IMR-90 (cell line): Measurements from ENCODE around the gene SCN8A.

Source experiments
- CEBPB ChIP-seq: IDR thresholded peaks from 2 replicates; pipeline ENCODE4 v1.6.1; 2012; ENCODE audit warnings: low read depth, low read length, improper control_type of control experiment
- CTCF ChIP-seq: conservative IDR thresholded peaks from 2 replicates; pipeline ENCODE4 v1.5.1; 2012; ENCODE audit warnings: mild to moderate bottlenecking, low read depth, low read length, improper control_type of control experiment
- POLR2A ChIP-seq: IDR thresholded peaks from 2 replicates; pipeline ENCODE4 v1.6.1; 2012; ENCODE audit warnings: mild to moderate bottlenecking, low read depth, low read length
- RAD21 ChIP-seq: IDR thresholded peaks from 2 replicates; pipeline ENCODE4 v1.6.1; 2012; ENCODE audit warnings: low read length, improper control_type of control experiment
- RCOR1 ChIP-seq: IDR thresholded peaks from 2 replicates; pipeline ENCODE4 v1.6.1; 2012; ENCODE audit warnings: mild to moderate bottlenecking, low read length, improper control_type of control experiment; ENCODE audit not compliant: insufficient replicate concordance
- RFX5 ChIP-seq: IDR thresholded peaks from 2 replicates; pipeline ENCODE4 v1.8.0; 2012; ENCODE audit warnings: low read depth, mild to moderate bottlenecking, low read length, moderate library complexity
- SMC3 ChIP-seq: fragments of 150-350 bp; IDR thresholded peaks from 2 replicates; pipeline ENCODE4 v1.6.1; 2016; ENCODE audit warnings: low read depth, mild to moderate bottlenecking, antibody characterized with exemption, low read length, moderate library complexity

GRCh38 chr12:51663390-51663789 lies 72.4 kb downstream of the SCN8A start:
- TF ChIP-seq CTCF = no peak
- no peak for TF ChIP-seq POLR2A
- TF ChIP-seq RFX5 = no peak
- TF ChIP-seq RAD21 = no peak
- TF ChIP-seq SMC3 = no peak
- no peak for TF ChIP-seq RCOR1
- no peak for TF ChIP-seq CEBPB
